ENCODE measurements around the gene TSC1. TPM values are rescaled to one million over a fixed set of nuclear protein-coding genes. Genes with fewer than 3 reads are reported as not detected.

TSC1 gene
- total RNA-seq, 1 donor from 2014 or later: 50.9 TPM

DNA sequence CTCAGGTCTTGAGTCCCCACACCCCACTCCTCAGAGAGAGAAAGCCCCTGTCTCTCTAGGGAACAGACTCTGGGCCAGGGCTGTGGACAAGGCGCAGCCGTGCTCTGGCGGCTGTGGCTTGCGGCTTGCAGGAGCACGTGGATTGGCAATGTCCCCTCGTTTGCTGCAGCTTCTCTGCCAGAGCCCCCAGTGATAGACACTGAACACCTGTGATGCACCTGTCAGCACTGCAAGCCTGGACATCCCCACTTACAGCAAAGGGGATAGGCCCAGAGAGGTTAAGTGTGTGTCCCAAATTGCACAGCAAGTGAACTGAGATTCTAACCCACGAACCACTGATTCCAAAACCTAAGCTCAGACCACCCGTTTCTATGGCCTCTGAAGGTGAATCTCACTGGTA lies 41.1 kb upstream of the TSC1 start:
- TF ChIP-seq, protein P1, sequence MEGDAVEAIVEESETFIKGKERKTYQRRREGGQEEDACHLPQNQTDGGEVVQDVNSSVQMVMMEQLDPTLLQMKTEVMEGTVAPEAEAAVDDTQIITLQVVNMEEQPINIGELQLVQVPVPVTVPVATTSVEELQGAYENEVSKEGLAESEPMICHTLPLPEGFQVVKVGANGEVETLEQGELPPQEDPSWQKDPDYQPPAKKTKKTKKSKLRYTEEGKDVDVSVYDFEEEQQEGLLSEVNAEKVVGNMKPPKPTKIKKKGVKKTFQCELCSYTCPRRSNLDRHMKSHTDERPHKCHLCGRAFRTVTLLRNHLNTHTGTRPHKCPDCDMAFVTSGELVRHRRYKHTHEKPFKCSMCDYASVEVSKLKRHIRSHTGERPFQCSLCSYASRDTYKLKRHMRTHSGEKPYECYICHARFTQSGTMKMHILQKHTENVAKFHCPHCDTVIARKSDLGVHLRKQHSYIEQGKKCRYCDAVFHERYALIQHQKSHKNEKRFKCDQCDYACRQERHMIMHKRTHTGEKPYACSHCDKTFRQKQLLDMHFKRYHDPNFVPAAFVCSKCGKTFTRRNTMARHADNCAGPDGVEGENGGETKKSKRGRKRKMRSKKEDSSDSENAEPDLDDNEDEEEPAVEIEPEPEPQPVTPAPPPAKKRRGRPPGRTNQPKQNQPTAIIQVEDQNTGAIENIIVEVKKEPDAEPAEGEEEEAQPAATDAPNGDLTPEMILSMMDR (conservative IDR thresholded peaks at IDR 0.05): no peak
- Mint-ChIP-seq H3K36me3 (ENCODE audit: low read depth) (no peaks in the 10 kb centered on the region), H3K27ac (ENCODE audit: unreplicated experiment) (no peak overlapping the region), H3K4me3 (no peak overlapping the region), H3K9me3 (peaks cover 4% of the 10 kb centered on the region), H3K4me1 (no peaks in the 10 kb centered on the region), H3K27me3 (ENCODE audit: low read depth) (peaks cover 26% of the 10 kb centered on the region)
- no peak for DNase-seq (ENCODE audit: low read depth, low spot score)

DNA sequence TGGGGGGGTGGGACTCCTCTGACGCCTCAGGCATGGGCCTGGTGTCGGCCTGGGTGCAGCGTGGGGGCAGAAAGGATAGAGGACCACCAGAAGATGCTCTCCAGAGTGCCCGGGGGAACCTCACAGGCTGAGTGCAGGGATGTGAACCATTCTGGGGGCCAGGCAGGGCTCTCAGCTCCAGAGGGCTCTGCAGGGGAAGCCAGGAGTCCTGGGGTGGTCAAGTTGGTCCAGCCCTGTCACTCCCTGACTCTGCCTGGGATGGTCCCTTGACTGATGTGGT lies 40.6 kb upstream of the TSC1 start:
- no peak for DNase-seq (ENCODE audit: low read depth, low spot score)
- H3K4me1 Mint-ChIP-seq: no peaks in the 10 kb centered on the region
- H3K36me3 Mint-ChIP-seq (ENCODE audit: low read depth): no peaks in the 10 kb centered on the region
- peaks cover 26% of the 10 kb centered on the region for H3K27me3 Mint-ChIP-seq (ENCODE audit: low read depth)
- H3K27ac Mint-ChIP-seq (ENCODE audit: unreplicated experiment): no peak overlapping the region
- H3K9me3 Mint-ChIP-seq: no peaks in the 10 kb centered on the region
- TF ChIP-seq, protein P1 (conservative IDR thresholded peaks at IDR 0.05): no peak
- H3K4me3 Mint-ChIP-seq: no peak overlapping the region

DNA sequence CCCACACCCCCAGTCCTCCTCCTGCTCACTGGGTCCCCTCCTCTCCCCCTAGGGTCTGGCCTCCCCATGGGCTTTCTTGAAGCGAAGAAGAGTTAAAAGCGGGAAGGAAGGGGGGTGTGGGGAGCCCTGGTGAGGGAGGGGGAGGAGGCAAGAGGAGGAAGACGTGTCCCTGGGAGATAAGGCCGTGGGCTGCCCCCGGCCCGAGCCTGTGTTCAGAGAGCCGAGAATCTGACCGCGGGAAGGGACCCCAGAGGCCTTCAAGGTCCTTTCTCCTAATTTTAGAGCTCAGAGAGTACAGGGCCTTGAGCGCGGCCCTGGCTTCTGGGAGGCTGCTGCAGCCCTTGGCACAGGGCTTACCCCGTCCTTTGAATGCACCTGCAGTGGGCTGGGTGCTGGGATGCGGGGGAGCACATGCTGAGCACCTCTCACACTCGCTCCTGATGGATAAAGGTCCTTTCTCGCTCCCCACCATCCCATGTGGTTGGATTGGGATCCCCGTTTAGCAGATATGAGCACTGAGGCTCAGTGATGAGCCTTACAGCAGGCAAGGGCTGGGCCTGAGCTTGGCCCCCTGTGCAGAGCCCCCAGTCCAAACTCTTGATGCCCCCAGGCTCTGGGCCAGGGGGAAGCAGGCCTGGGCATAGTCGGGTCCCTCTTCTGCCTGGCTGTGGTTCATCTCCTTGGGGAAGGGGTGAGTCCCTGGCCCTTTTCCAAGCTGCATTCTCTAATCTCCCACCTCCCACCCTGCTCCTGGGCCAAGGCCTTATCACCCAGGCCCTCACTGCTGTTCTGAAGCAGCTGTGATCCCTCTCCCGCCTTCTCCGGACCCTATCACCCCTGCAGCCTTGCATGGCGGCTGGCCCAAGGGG lies 40.0 kb upstream of the TSC1 start:
- TF ChIP-seq, protein P1 (conservative IDR thresholded peaks at IDR 0.05): no peak
- no peak for DNase-seq (ENCODE audit: low read depth, low spot score)
- H3K9me3 Mint-ChIP-seq: no peaks in the 10 kb centered on the region

DNA sequence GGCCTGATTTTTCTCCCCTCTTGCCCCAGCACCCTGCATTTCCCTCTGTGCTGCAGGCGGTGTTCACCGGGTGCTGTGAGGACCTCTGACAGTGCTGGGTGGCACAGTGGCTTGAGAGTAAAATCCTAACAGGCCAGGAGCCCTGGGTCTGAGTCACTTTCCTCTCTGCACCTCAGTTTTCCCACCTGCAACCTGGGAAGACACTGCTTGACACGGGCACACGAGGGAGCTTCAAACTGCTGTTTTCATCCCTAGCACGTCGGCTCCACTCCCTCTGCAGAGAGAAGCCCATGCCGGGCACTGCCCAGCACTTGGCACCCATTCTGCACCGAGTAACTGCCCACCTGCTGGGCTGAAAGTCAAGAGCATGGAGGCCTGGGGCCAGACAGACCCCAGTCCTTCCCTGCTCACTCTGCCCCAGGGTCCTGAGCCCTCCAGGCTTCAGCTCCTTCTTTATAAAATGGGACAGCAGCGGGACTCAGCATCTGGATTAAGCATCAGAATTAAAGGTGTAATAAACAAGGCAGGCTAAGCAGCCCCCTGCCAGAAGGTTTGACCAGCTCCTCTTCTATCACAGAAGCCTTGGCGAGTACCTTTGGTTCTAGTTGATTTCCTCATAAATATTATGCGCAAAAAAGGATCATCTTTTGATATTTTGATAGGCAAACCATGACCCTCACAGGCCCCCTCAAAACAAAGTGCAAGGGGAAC lies 39.2 kb upstream of the TSC1 start:
- Mint-ChIP-seq H3K36me3 (ENCODE audit: low read depth) (no peaks in the 10 kb centered on the region), H3K4me1 (no peaks in the 10 kb centered on the region), H3K27ac (ENCODE audit: unreplicated experiment) (no peak overlapping the region), H3K27me3 (ENCODE audit: low read depth) (peaks cover 38% of the 10 kb centered on the region), H3K9me3 (no peaks in the 10 kb centered on the region), H3K4me3 (no peak overlapping the region)
- DNase-seq (ENCODE audit: low read depth, low spot score): no peak
- TF ChIP-seq, protein P1 (conservative IDR thresholded peaks at IDR 0.05): no peak

More for the DNA sequence above, 40.0 kb upstream of the TSC1 start:
- H3K27me3 Mint-ChIP-seq (ENCODE audit: low read depth): peaks cover 30% of the 10 kb centered on the region
- H3K4me1 Mint-ChIP-seq: no peaks in the 10 kb centered on the region
- H3K4me3 Mint-ChIP-seq: no peak overlapping the region
- no peak overlapping the region for H3K27ac Mint-ChIP-seq (ENCODE audit: unreplicated experiment)
- no peaks in the 10 kb centered on the region for H3K36me3 Mint-ChIP-seq (ENCODE audit: low read depth)

DNA sequence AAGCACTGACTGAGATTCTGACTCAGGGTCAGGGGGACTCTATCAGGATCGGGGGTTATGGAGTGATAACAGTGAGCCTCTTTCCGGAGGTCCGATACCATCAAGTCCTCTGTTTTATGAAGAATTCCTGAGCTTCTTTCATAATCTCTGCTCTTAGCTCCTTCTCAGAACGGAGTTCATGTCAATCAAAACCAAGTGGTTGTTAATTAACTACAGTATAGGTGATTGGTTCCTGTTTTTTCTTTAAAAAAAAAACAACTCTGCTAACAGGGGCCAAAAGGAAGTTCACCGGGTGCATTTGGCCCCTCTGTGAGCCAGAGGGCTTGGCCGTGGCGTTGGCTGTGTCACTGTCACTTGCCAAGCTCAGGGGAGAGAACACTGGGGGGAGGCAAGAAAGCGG lies 38.0 kb upstream of the TSC1 start:
- Mint-ChIP-seq H3K36me3 (ENCODE audit: low read depth) (no peaks in the 10 kb centered on the region), H3K4me3 (no peak overlapping the region), H3K9me3 (no peaks in the 10 kb centered on the region), H3K27ac (ENCODE audit: unreplicated experiment) (no peak overlapping the region), H3K27me3 (ENCODE audit: low read depth) (peaks cover 48% of the 10 kb centered on the region), H3K4me1 (no peaks in the 10 kb centered on the region)
- TF ChIP-seq, protein P1 (conservative IDR thresholded peaks at IDR 0.05): no peak
- DNase-seq (ENCODE audit: low read depth, low spot score): no peak

Measured in neural crest cell (in vitro differentiated cells).